Endothelial cell of umbilical vein (primary cell): ENCODE measurements around the gene GNAZ. TPM values are rescaled to one million over a fixed set of nuclear protein-coding genes. Genes with fewer than 3 reads are reported as not detected.

Experiments
- BruUV-seq: library from RNA; stranded (reverse); fragments of 400-500 nt; replicated peaks from 2 replicates; lab custom pipeline; 2021; lab: Mats Ljungman, UMichigan
- CTCF ChIA-PET: fragments of 300-600, 350-600 bp; sonication (Branson Sonifier 250); formaldehyde crosslinking; loops from one replicate; lab custom pipeline; 2021; ENCODE audit warnings: antibody characterized with exemption, inconsistent platforms; lab: Charles Lee
- POLR2A ChIA-PET: fragments of 300-600, 350-600 bp; sonication (Branson Sonifier 250); formaldehyde crosslinking; loops from one replicate; lab custom pipeline; 2021; ENCODE audit warnings: antibody characterized with exemption, inconsistent platforms; lab: Charles Lee
- DNase-seq: peaks from one replicate; pipeline ENCODE4 v3.0.0-alpha.2; 2011; ENCODE audit warnings: low read depth, low spot score
- FAIRE-seq: peaks from 2 replicates; lab custom pipeline; 2011; peaks lifted over from hg19 to GRCh38; lab: Jason Lieb, UNC
- H2AFZ ChIP-seq: 2 replicates; pipeline ENCODE4 v1.6.0; 2012; ENCODE audit warnings: low read depth, low read length, control low read depth, inconsistent platforms
- H3K27ac ChIP-seq: 2 replicates; pipeline ENCODE4 v1.5.1; 2011; ENCODE audit warnings: low read depth, mild to moderate bottlenecking, control low read depth, low read length, moderate library complexity; ENCODE audit not compliant: insufficient read depth
- H3K27me3 ChIP-seq, 2 experiments: 2 replicates each; pipeline versions ENCODE4 v1.6.0 to v1.6.1; 2011; ENCODE audit warnings: low read length in 2 of 2, mixed read lengths in 1 of 2; ENCODE audit not compliant: control insufficient read depth in 2 of 2, insufficient read depth in 2 of 2
- H3K36me3 ChIP-seq, 2 experiments: 2 replicates in 1 of 2; 3 replicates in 1 of 2; pipeline ENCODE4 v1.5.1; 2011; ENCODE audit warnings: low read length in 2 of 2, mild to moderate bottlenecking in 1 of 2, moderate library complexity in 1 of 2; ENCODE audit not compliant: control insufficient read depth in 2 of 2, insufficient read depth in 2 of 2; ENCODE audit errors: extremely low read depth in 1 of 2
- H3K4me1 ChIP-seq: 3 replicates; pipeline ENCODE4 v1.5.1; 2011; ENCODE audit warnings: mild to moderate bottlenecking, low read length; ENCODE audit not compliant: control insufficient read depth, insufficient read depth; ENCODE audit errors: extremely low read depth
- H3K4me2 ChIP-seq: 2 replicates; pipeline ENCODE4 v1.6.1; 2011; ENCODE audit warnings: low read length, control low read depth, mixed read lengths; ENCODE audit not compliant: insufficient read depth
- H3K4me3 ChIP-seq, 3 experiments: fragments of 200-600 bp in 1 of 3; sonication (generic), shearing (Covaris generic) in 1 of 3; replicated peaks in 1 of 3; 2 replicates each; pipeline ENCODE4 v1.5.1; 2011 to 2016; ENCODE audit warnings: control low read depth in 3 of 3, low read length in 3 of 3, mild to moderate bottlenecking in 2 of 3, inconsistent platforms in 1 of 3, low read depth in 1 of 3, moderate library complexity in 1 of 3; ENCODE audit not compliant: insufficient read depth in 1 of 3
- H3K79me2 ChIP-seq: 2 replicates; pipeline ENCODE4 v1.6.0; 2012; ENCODE audit warnings: low read length, inconsistent platforms; ENCODE audit not compliant: control insufficient read depth, insufficient read depth
- H3K9ac ChIP-seq: replicated peaks from 2 replicates; pipeline ENCODE3; 2011; ENCODE audit warnings: low read length, control low read depth; ENCODE audit not compliant: insufficient read depth; ENCODE audit errors: extremely low read depth
- H3K9me1 ChIP-seq: replicated peaks from 3 replicates; pipeline ENCODE4 v1.6.0; 2011; ENCODE audit warnings: mild to moderate bottlenecking, low read length; ENCODE audit not compliant: control insufficient read depth, insufficient read depth; ENCODE audit errors: extremely low read depth
- H3K9me3 ChIP-seq: replicated peaks from 2 replicates; pipeline ENCODE4 v1.5.1; 2012; ENCODE audit warnings: low read length, inconsistent platforms; ENCODE audit not compliant: control insufficient read depth, insufficient read depth
- H4K20me1 ChIP-seq: replicated peaks from 2 replicates; pipeline ENCODE3; 2011; ENCODE audit warnings: mild to moderate bottlenecking, low read length; ENCODE audit not compliant: control insufficient read depth, insufficient read depth; ENCODE audit errors: extremely low read depth
- EZH2 ChIP-seq: IDR thresholded peaks from 2 replicates; pipeline ENCODE4 v1.6.1; 2012; ENCODE audit warnings: borderline replicate concordance, low read depth, mild to moderate bottlenecking, moderate library complexity, low read length, inconsistent platforms; ENCODE audit not compliant: severe bottlenecking
- FOS ChIP-seq: IDR thresholded peaks from 2 replicates; pipeline ENCODE4 v1.6.1; 2011; ENCODE audit warnings: mild to moderate bottlenecking, low read length, moderate library complexity, borderline replicate concordance; ENCODE audit not compliant: insufficient read depth
- GATA2 ChIP-seq: IDR thresholded peaks from 2 replicates; pipeline ENCODE4 v1.7.0; 2011; ENCODE audit warnings: low read depth, mild to moderate bottlenecking, moderate library complexity, mixed read lengths, low read length; ENCODE audit not compliant: insufficient read length, insufficient read depth
- JUN ChIP-seq: IDR thresholded peaks from 2 replicates; pipeline ENCODE4 v1.6.1; 2011; ENCODE audit warnings: borderline replicate concordance, low read depth; ENCODE audit not compliant: insufficient read length, insufficient read depth
- MAX ChIP-seq: IDR thresholded peaks from 2 replicates; pipeline ENCODE4 v1.6.1; 2011; ENCODE audit not compliant: insufficient read depth, insufficient read length
- MYC ChIP-seq: IDR thresholded peaks from one replicate; pipeline ENCODE4 v1.6.1; 2011; ENCODE audit warnings: mild to moderate bottlenecking, low read depth, low read length
- POLR2A ChIP-seq: IDR thresholded peaks from 2 replicates; pipeline ENCODE4 v1.6.1; 2012; ENCODE audit warnings: low read depth, mild to moderate bottlenecking, control low read depth, low read length
- POLR2AphosphoS5 ChIP-seq: IDR thresholded peaks from 2 replicates; pipeline ENCODE4 v1.6.1; 2012; ENCODE audit warnings: low read depth, mild to moderate bottlenecking, control low read depth, low read length, moderate library complexity; ENCODE audit not compliant: insufficient read depth
- dilution Hi-C: fragments of 300-500 bp; cut with MboI; formaldehyde crosslinking; loops from one replicate; pipeline ENCODE4 v1.15.0; 2019; ENCODE audit warnings: low sequenced_read_pairs; ENCODE audit not compliant: extremely low pct_ligation_motif_present
- intact Hi-C: fragments of 100-400 bp; cut with micrococcal nuclease; formaldehyde crosslinking; loops from one replicate; pipeline ENCODE4 v1.10.0; 2022
- polyA plus RNA-seq, 4 experiments: library from polyadenylated mRNA; depleted of rRNA in 3 of 4; stranded (reverse) in 3 of 4; unstranded in 1 of 4; fragments of >200 nt; gene quantifications; 2 replicates each; pipeline versions ENCODE4 v1.2.1 to v1.2.3, GENCODE V29; 2011 to 2012; ENCODE audit warnings: missing spikeins in 1 of 4
- total RNA-seq: library from RNA; stranded (reverse); gene quantifications from 2 replicates; pipeline ENCODE4 v1.2.3, GENCODE V29; 2021

The GNAZ gene
- total and polyA plus RNA-seq, 2 donors (not counting 3 experiments of a cell fraction or from before 2014, with no cell fraction given) = 0.44 to 0.86 TPM

- intact Hi-C loops = no loop called here
- dilution Hi-C loops = no loop called here
- H3K36me3 ChIP-seq = no peaks in the 10 kb centered on the region
- no peak overlapping the region for H3K27ac ChIP-seq
- BruUV-seq = no TSS peak
- ChIA-PET CTCF (interaction anchor here (1.2 to 1.4 kb wide), 2 partner anchors 151 to 233 kb away, joined by 3 read pairs; no protein-coding TSS in a partner anchor), POLR2A (no interaction called here)
- no peaks in the 10 kb centered on the region for H3K9me1 ChIP-seq
- TF ChIP-seq POLR2AphosphoS5 = no peak
- TF ChIP-seq JUN = no peak
- no peak for TF ChIP-seq EZH2
- no peak for TF ChIP-seq MYC
- TF ChIP-seq MAX = no peak
- TF ChIP-seq FOS = no peak
- no peak for TF ChIP-seq GATA2
- no peak for TF ChIP-seq POLR2A
- H2AFZ ChIP-seq = no peak overlapping the region
- H3K4me1 ChIP-seq = no peaks in the 10 kb centered on the region
- H3K9me3 ChIP-seq = no peaks in the 10 kb centered on the region
- H4K20me1 ChIP-seq = no peaks in the 10 kb centered on the region
- H3K79me2 ChIP-seq = no peaks in the 10 kb centered on the region
- no peak overlapping the region for H3K4me3 ChIP-seq
- no peak overlapping the region for H3K9ac ChIP-seq
- H3K4me2 ChIP-seq = no peak overlapping the region
- FAIRE-seq (no peak), DNase-seq (peak; percentile 39)
- H3K27me3 ChIP-seq = no peaks in the 10 kb centered on the region
Observed at GRCh38 chr22:23110190-23110921, 40.0 kb downstream of the GNAZ start.
